ENCODE results near the gene RAB37.

The RAB37 gene

GRCh38 chr17:74746922-74747321 lies 9.9 kb downstream of the RAB37 start:
- no peak for DNase-seq

- no peak for DNase-seq
Measured at GRCh38 chr17:74748279-74748528, 11.1 kb downstream of the RAB37 start.

- peak; percentile 91 to 93 for DNase-seq
Measured at GRCh38 chr17:74748529-74749278, 11.6 kb downstream of the RAB37 start, which contains the start of gene NHERF1. TSS of gene NHERF1 (plus strand) at chr17:74748628. CDS start at chr17:74748847, 219 bp downstream.

- DNase-seq, result peak in 1 of 2 donors; percentile 38
Measured at GRCh38 chr17:74749279-74750038, 12.4 kb downstream of the RAB37 start.

GRCh38 chr17:74750039-74750326 lies 12.9 kb downstream of the RAB37 start:
- DNase-seq, result no peak

GRCh38 chr17:74750327-74751069 lies 13.4 kb downstream of the RAB37 start:
- DNase-seq, result no peak

GRCh38 chr17:74752415-74752814 lies 15.4 kb downstream of the RAB37 start:
- no peak for DNase-seq

- DNase-seq, result no peak
Measured at GRCh38 chr17:74752822-74753401, 15.9 kb downstream of the RAB37 start.

GRCh38 chr17:74754832-74755231 lies 17.8 kb downstream of the RAB37 start:
- DNase-seq, result peak in 1 of 2 donors; percentile 29

- DNase-seq, result no peak
Measured at GRCh38 chr17:74755533-74755932, 18.5 kb downstream of the RAB37 start.

GRCh38 chr17:74756891-74757290 lies 19.8 kb downstream of the RAB37 start:
- no peak for DNase-seq

GRCh38 chr17:74757502-74757901 lies 20.4 kb downstream of the RAB37 start:
- DNase-seq, result no peak

GRCh38 chr17:74757931-74758847 lies 21.1 kb downstream of the RAB37 start:
- DNase-seq, result no peak

- DNase-seq, result no peak
Measured at GRCh38 chr17:74758848-74759168, 21.8 kb downstream of the RAB37 start.

GRCh38 chr17:74759243-74759801 lies 22.3 kb downstream of the RAB37 start:
- DNase-seq, result peak in 1 of 2 donors; percentile 41

- no peak for DNase-seq
Measured at GRCh38 chr17:74759941-74760340, 22.9 kb downstream of the RAB37 start.

GRCh38 chr17:74760404-74761105 lies 23.5 kb downstream of the RAB37 start:
- DNase-seq, result no peak

- no peak for DNase-seq
Measured at GRCh38 chr17:74761419-74761818, 24.4 kb downstream of the RAB37 start.

- no peak for DNase-seq
Measured at GRCh38 chr17:74761931-74762330, 24.9 kb downstream of the RAB37 start.

- no peak for DNase-seq
Measured at GRCh38 chr17:74763565-74764387, 26.7 kb downstream of the RAB37 start.

Measured in activated CD4-positive, alpha-beta T cell treated with anti-CD3 and anti-CD28 coated beads for 4 hours (primary cell).